Activated CD4-positive, alpha-beta T cell treated with anti-CD3 and anti-CD28 coated beads for 1 hour (primary cell): ENCODE data around the gene RBM39.
"Not testable (repeated sequence)": the region's sequence is repeated elsewhere in the genome, so short reads cannot be mapped to it uniquely, and the experiment has no call there.

Experiments used
- DNase-seq: peaks from one replicate; pipeline ENCODE4 v3.0.0-alpha.2; 2020

Gene RBM39

GRCh38 chr20:35750611-35751010, 8.6 kb upstream of the RBM39 start:
- DNase-seq, result no peak

- DNase-seq, result not testable (repeated sequence)
These were observed 2.4 kb upstream of the RBM39 start for GRCh38 chr20:35744492-35744841.

GRCh38 chr20:35743693-35744491, 1.8 kb upstream of the RBM39 start:
- DNase-seq, result no peak

- DNase-seq, result no peak
These were observed 872 bp upstream of the RBM39 start for GRCh38 chr20:35742741-35743523.

GRCh38 chr20:35739294-35740163, 2.5 kb downstream of the RBM39 start:
- no peak for DNase-seq

- DNase-seq, result no peak
These were observed 3.5 kb downstream of the RBM39 start for GRCh38 chr20:35738410-35739179.

GRCh38 chr20:35737865-35738333, 4.2 kb downstream of the RBM39 start:
- DNase-seq, result no peak

- no peak for DNase-seq
These were observed 6.1 kb downstream of the RBM39 start for GRCh38 chr20:35735826-35736470.

- DNase-seq, result no peak
These were observed 7.0 kb downstream of the RBM39 start for GRCh38 chr20:35734777-35735649.

GRCh38 chr20:35734374-35734773, 7.7 kb downstream of the RBM39 start:
- no peak for DNase-seq

- DNase-seq, result no peak
These were observed 9.4 kb downstream of the RBM39 start for GRCh38 chr20:35732644-35732982.

GRCh38 chr20:35731862-35732643, 10.0 kb downstream of the RBM39 start:
- no peak for DNase-seq

- no peak for DNase-seq
These were observed 10.6 kb downstream of the RBM39 start for GRCh38 chr20:35731469-35731788.

GRCh38 chr20:35730583-35731468, 11.2 kb downstream of the RBM39 start:
- DNase-seq, result no peak

- no peak for DNase-seq
These were observed 12.1 kb downstream of the RBM39 start for GRCh38 chr20:35729836-35730582.

GRCh38 chr20:35729283-35729807, 12.7 kb downstream of the RBM39 start:
- no peak for DNase-seq

GRCh38 chr20:35726842-35727711, 15.0 kb downstream of the RBM39 start:
- no peak for DNase-seq
